Astrocyte of the spinal cord (primary cell): ENCODE data around the gene SNX24.
"Not testable (repeated sequence)": the region's sequence is repeated elsewhere in the genome, so short reads cannot be mapped to it uniquely, and the experiment has no call there.

Source experiments
- DNase-seq: peaks from one replicate; pipeline ENCODE4 v3.0.0; 2011; ENCODE audit warnings: low read depth, low spot score
- H3K4me3 ChIP-seq: 2 replicates; pipeline ENCODE4 v1.5.1; 2011; ENCODE audit warnings: low read depth, mild to moderate bottlenecking, low read length, moderate library complexity
- in situ Hi-C: cut with HindIII; loops from 2 replicates; pipeline ENCODE4 v1.10.0; 2017; ENCODE audit warnings: low sequenced_read_pairs
- TF ChIP-seq, protein P1 (sequence below): IDR thresholded peaks from 2 replicates; pipeline ENCODE4 v1.5.1; 2012; ENCODE audit warnings: low read depth, mild to moderate bottlenecking, low read length, inconsistent platforms

Gene SNX24

GRCh38 chr5:122908108-122908507 lies 62.7 kb downstream of the SNX24 start:
- DNase-seq: no peak
- no peak overlapping the region for H3K4me3 ChIP-seq
- in situ Hi-C loops: no loop called here
- TF ChIP-seq, protein P1, sequence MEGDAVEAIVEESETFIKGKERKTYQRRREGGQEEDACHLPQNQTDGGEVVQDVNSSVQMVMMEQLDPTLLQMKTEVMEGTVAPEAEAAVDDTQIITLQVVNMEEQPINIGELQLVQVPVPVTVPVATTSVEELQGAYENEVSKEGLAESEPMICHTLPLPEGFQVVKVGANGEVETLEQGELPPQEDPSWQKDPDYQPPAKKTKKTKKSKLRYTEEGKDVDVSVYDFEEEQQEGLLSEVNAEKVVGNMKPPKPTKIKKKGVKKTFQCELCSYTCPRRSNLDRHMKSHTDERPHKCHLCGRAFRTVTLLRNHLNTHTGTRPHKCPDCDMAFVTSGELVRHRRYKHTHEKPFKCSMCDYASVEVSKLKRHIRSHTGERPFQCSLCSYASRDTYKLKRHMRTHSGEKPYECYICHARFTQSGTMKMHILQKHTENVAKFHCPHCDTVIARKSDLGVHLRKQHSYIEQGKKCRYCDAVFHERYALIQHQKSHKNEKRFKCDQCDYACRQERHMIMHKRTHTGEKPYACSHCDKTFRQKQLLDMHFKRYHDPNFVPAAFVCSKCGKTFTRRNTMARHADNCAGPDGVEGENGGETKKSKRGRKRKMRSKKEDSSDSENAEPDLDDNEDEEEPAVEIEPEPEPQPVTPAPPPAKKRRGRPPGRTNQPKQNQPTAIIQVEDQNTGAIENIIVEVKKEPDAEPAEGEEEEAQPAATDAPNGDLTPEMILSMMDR: no peak

DNA sequence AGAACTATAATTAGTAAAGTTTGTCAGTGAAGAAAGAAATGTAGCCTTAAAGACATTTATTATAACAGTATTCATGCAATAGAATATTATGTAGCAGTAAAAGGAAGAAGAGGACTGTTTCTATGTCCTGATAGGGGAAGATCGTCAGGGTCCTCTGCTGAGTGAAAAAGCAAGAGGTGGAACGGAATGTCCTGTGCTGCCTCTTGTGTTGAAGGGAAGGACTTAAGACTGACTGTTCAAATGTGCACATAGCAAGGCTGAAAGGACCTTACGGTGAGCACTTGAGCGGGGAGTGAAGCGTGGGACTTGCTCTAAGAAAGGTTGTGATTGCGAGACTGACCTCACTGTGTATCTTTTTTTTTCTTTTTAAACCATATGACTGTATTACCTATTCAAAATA lies 63.2 kb downstream of the SNX24 start:
- DNase-seq: no peak
- TF ChIP-seq, protein P1: no peak
- H3K4me3 ChIP-seq: no peak overlapping the region
- in situ Hi-C loops: no loop called here

- in situ Hi-C loops: no loop called here
- H3K4me3 ChIP-seq: no peak overlapping the region
- TF ChIP-seq, protein P1: no peak
- no peak for DNase-seq
Observed at GRCh38 chr5:122909470-122910100, 64.2 kb downstream of the SNX24 start.

DNA sequence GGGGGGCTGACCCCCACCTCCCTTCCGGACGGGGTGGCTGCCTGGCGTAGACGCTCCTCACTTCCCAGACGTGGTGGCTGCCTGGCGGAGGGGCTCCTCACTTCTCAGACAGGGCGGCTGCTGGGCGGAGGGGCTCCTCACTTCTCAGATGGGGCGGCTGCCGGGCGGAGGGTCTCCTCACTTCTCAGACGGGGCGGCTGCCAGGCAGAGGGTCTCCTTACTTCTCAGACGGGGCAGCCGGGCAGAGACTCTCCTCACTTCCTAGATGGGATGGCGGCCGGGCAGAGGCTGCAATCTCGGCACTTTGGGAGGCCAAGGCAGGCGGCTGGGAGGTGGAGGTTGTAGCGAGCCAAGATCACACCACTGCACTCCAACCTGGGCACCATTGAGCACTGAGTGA lies 68.0 kb downstream of the SNX24 start:
- in situ Hi-C loops, H3K4me3 ChIP-seq, DNase-seq: not testable (repeated sequence)

DNA sequence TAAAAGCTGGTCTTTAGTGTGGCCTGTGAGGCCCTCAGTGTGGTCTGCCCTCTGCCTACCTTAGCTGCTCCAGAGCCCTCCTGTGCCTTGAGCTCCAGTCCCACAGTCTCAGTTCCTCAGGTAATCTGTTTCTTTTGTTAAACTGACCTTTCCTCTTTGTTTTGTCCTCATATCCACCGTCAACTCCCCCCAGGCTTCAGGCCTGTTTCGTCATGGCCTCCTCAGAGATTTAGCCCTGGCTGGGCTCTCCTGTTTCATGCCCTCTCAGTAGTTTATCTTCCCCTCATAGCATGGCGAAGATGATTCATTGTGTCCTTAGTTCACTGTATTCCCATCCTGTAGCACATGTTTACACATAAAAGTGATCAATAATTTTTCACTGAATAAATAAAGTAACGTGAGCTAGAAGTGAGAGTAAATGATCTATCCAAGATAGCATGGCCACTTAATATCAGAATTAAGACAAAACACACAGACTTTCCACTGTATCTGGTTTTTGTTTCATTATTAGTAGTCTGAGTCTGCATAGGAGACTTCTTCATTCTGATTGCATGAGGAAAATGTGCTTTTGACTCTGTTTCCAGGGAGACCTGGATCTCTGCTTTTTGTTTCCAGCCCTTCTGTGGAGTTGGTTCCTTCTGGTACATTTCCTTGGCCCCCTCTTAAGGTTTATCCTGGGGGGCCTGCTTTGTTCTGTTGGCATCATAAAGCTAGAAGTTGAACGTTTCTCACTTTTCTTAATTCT lies 70.5 kb downstream of the SNX24 start:
- H3K4me3 ChIP-seq: no peak overlapping the region
- no peak for DNase-seq
- in situ Hi-C loops: no loop called here
- TF ChIP-seq, protein P1: no peak

DNA sequence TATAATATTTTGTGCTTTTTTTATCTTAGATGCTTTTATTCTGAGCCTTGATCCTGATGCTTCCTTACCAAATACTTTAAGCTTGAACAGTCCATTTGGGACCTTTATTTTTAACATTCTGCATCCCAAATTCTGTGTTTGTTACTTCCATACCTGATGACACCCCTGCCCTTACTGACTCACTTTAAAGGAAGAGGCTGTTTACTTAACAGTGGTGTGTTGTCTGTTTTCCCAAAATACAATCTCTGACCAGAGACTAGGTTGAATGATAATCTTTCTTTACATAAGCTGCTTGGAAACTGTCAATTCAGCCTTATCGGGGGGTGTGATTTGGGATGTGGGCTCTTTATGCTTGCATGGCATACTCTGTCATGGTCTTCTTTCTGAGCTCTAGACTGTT lies 71.1 kb downstream of the SNX24 start:
- in situ Hi-C loops: no loop called here
- H3K4me3 ChIP-seq: no peak overlapping the region
- DNase-seq: no peak
- TF ChIP-seq, protein P1: no peak

DNA sequence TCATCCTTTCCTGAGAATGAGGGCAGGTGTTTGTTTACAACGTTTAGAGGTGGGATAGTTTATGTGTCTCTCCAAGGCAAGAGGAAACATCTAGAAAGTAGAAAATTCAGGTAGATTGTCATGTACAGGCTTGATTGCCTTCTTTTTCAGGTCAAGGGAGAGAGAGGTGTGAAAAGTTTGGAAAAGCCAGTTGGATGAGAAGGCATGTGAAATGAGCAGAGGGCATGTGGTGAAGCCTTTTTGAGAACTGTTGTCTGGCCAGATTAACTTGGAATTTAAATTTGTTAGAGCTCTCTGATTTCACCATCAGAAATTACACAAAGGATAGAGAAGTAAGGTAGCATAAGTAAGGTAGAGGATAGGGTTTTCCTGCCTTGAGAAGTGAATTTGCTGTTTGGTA lies 74.6 kb downstream of the SNX24 start:
- no peak overlapping the region for H3K4me3 ChIP-seq
- in situ Hi-C loops: no loop called here
- DNase-seq: no peak
- TF ChIP-seq, protein P1: no peak
